ENCODE results near the gene SUGCT. TPM values are rescaled to one million over a fixed set of nuclear protein-coding genes. Genes with fewer than 3 reads are reported as not detected.

Gene SUGCT
- total and polyA plus RNA-seq, 10 donors: 1.4 to 13.6 (median 2.5) TPM

- no peak for DNase-seq
- WGBS, 5 donors: 58 to 71% (median 61%) methylated on average over 2 of the region's 2 CpGs
- no peaks in the 10 kb centered on the region for H3K27me3 ChIP-seq (replicated peaks in 1 of 7)
- H3K36me3 ChIP-seq: no peaks in the 10 kb centered on the region
- no peak for TF ChIP-seq POLR2AphosphoS5 (IDR thresholded peaks at IDR 0.05)
- TF ChIP-seq POLR2A (IDR thresholded peaks at IDR 0.05): no peak
- TF ChIP-seq, protein P1, sequence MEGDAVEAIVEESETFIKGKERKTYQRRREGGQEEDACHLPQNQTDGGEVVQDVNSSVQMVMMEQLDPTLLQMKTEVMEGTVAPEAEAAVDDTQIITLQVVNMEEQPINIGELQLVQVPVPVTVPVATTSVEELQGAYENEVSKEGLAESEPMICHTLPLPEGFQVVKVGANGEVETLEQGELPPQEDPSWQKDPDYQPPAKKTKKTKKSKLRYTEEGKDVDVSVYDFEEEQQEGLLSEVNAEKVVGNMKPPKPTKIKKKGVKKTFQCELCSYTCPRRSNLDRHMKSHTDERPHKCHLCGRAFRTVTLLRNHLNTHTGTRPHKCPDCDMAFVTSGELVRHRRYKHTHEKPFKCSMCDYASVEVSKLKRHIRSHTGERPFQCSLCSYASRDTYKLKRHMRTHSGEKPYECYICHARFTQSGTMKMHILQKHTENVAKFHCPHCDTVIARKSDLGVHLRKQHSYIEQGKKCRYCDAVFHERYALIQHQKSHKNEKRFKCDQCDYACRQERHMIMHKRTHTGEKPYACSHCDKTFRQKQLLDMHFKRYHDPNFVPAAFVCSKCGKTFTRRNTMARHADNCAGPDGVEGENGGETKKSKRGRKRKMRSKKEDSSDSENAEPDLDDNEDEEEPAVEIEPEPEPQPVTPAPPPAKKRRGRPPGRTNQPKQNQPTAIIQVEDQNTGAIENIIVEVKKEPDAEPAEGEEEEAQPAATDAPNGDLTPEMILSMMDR (IDR thresholded peaks at IDR 0.05 in 8 of 11, conservative IDR thresholded peaks at IDR 0.05 in 3 of 11): no peak
- H3K4me1 ChIP-seq: no peaks in the 10 kb centered on the region
- intact Hi-C loops (cut with DNase I; ENCODE audit: low total_unique reads): no loop called here
- H3K27ac ChIP-seq: no peak overlapping the region
- H3K9me3 ChIP-seq: peaks cover 0 to 1% (median under 1%) of the 10 kb centered on the region in 8 donors
- H3K4me3 ChIP-seq: no peak overlapping the region
Observed at GRCh38 chr7:40276061-40276460, 141.3 kb downstream of the SUGCT start.

DNA sequence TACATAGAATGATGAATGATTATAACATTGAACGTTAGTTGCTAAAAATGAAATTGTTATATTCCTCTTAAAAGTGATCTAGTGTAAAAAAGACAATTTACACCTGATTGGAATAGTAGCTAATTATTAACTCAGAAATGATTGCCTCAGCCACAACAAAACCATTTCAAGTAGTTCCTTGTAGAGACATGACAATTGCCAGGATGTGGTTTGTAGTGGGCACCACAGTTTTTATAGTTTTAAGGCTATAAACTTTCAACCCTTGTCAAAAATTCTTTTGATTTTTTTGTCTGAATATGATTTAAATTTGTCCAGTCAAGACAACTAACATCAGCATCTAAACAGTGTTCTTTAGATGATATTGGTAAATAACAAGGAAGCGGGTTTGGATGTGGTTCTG, 145.2 kb downstream of the SUGCT start:
- no peaks in the 10 kb centered on the region for H3K36me3 ChIP-seq
- H3K27ac ChIP-seq: no peak overlapping the region
- TF ChIP-seq POLR2A (IDR thresholded peaks at IDR 0.05): no peak
- TF ChIP-seq POLR2AphosphoS5 (IDR thresholded peaks at IDR 0.05): no peak
- TF ChIP-seq, protein P1 (IDR thresholded peaks at IDR 0.05 in 8 of 11, conservative IDR thresholded peaks at IDR 0.05 in 3 of 11): no peak
- intact Hi-C loops (cut with DNase I; ENCODE audit: low total_unique reads): no loop called here
- no peak for DNase-seq
- WGBS, 5 donors: 43 to 48% (median 45%) methylated on average over 2 of the region's 2 CpGs
- H3K9me3 ChIP-seq: peaks cover 0 to 13% (median 8%) of the 10 kb centered on the region in 8 donors
- no peaks in the 10 kb centered on the region for H3K27me3 ChIP-seq (replicated peaks in 1 of 7)
- H3K4me3 ChIP-seq: no peak overlapping the region
- no peaks in the 10 kb centered on the region for H3K4me1 ChIP-seq

DNA sequence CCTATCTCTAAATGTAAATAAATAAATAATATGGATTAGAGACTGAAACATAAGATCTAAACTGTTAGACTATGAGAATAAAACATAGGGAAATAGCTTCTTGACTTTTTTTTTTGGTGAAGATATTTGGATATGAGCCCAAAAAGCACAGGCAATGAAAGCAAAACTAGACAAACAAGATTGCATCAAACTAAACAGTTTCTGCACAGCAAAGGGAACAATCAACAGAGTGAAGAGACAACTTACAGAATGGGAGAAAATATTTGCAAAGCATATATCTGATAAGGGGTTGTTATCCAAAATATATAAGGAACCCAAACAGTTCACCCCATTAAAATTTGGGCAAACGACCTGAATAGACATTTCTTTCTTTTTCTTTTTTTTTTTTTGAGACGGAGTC, 148.1 kb downstream of the SUGCT start:
- no peak overlapping the region for H3K27ac ChIP-seq
- peaks cover 0 to 13% (median 8%) of the 10 kb centered on the region in 8 donors for H3K9me3 ChIP-seq
- H3K27me3 ChIP-seq (replicated peaks in 1 of 7): no peaks in the 10 kb centered on the region
- no peak overlapping the region for H3K4me3 ChIP-seq
- no peak for TF ChIP-seq POLR2AphosphoS5 (IDR thresholded peaks at IDR 0.05)
- TF ChIP-seq, protein P1 (IDR thresholded peaks at IDR 0.05 in 8 of 11, conservative IDR thresholded peaks at IDR 0.05 in 3 of 11): no peak
- no peak for TF ChIP-seq POLR2A (IDR thresholded peaks at IDR 0.05)
- WGBS, 5 donors: 61 to 77% (median 74%) methylated on average over 2 of the region's 2 CpGs
- intact Hi-C loops (cut with DNase I; ENCODE audit: low total_unique reads): no loop called here
- no peak for DNase-seq
- no peaks in the 10 kb centered on the region for H3K36me3 ChIP-seq
- H3K4me1 ChIP-seq: no peaks in the 10 kb centered on the region

DNA sequence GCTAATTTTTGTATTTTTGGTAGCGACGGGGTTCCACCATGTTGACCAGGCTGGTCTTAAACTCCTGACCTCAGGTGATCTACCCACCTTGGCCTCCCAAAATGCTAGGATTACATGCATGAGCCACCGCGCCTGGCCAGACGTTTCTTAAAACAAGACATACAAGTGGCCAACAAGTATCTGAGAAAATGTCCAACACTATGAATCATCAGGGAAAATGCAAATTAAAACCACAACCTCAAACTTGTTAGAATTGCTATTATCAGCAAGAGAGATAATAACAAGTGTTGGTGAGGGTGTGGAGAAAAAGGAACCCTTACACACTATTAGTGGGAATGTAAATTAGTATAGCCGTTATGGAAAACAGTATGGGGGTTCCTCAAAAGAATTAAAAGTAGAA, 148.6 kb downstream of the SUGCT start:
- H3K27ac ChIP-seq: no peak overlapping the region
- intact Hi-C loops (cut with DNase I; ENCODE audit: low total_unique reads): no loop called here
- peaks cover 0 to 13% (median 8%) of the 10 kb centered on the region in 8 donors for H3K9me3 ChIP-seq
- H3K4me3 ChIP-seq: no peak overlapping the region
- no peaks in the 10 kb centered on the region for H3K27me3 ChIP-seq (replicated peaks in 1 of 7)
- no peaks in the 10 kb centered on the region for H3K36me3 ChIP-seq
- H3K4me1 ChIP-seq: no peaks in the 10 kb centered on the region
- no peak for DNase-seq
- TF ChIP-seq POLR2AphosphoS5 (IDR thresholded peaks at IDR 0.05) (no peak), POLR2A (IDR thresholded peaks at IDR 0.05) (no peak)
- TF ChIP-seq, protein P1 (IDR thresholded peaks at IDR 0.05 in 8 of 11, conservative IDR thresholded peaks at IDR 0.05 in 3 of 11): no peak
- WGBS, 5 donors: 69 to 88% (median 85%) methylated on average over 6 of the region's 6 CpGs
